ENCODE data around the gene ABCA1.

DNA sequence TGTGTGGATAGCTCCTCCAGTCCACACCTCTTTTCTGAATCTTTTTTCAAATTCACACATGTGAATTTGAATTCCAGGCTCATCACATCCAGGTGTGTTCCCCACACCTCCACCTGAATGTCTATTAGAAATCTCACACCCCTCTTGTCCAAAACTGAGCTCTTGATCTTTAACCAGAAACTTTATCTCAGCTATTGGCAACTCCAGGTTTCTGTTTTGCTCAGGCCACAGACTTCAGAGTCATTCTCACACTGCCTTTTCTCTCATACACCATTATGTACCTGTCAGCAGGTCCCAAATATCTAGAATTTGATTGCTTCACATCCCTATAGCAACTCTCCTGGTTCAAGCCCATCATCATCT is 152.4 kb downstream of the ABCA1 start:
- TF ChIP-seq, protein P1, sequence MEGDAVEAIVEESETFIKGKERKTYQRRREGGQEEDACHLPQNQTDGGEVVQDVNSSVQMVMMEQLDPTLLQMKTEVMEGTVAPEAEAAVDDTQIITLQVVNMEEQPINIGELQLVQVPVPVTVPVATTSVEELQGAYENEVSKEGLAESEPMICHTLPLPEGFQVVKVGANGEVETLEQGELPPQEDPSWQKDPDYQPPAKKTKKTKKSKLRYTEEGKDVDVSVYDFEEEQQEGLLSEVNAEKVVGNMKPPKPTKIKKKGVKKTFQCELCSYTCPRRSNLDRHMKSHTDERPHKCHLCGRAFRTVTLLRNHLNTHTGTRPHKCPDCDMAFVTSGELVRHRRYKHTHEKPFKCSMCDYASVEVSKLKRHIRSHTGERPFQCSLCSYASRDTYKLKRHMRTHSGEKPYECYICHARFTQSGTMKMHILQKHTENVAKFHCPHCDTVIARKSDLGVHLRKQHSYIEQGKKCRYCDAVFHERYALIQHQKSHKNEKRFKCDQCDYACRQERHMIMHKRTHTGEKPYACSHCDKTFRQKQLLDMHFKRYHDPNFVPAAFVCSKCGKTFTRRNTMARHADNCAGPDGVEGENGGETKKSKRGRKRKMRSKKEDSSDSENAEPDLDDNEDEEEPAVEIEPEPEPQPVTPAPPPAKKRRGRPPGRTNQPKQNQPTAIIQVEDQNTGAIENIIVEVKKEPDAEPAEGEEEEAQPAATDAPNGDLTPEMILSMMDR (conservative IDR thresholded peaks at IDR 0.05; ENCODE audit: low read depth, low read length), result no peak
- no peak for TF ChIP-seq EZH2 (IDR thresholded peaks at IDR 0.05; ENCODE audit: borderline replicate concordance, low read depth, low read length, poor library complexity, severe bottlenecking)
